Muscle of leg (tissue), 11 donors: ENCODE measurements around the gene BABAM2. TPM values are rescaled to one million over a fixed set of nuclear protein-coding genes. Genes with fewer than 3 reads are reported as not detected.

Experiments used
- DNase-seq: peaks from one replicate; pipeline ENCODE4 v3.0.0; 2013
- H3K27ac ChIP-seq: one replicate; pipeline ENCODE4 v1.5.1; 2013; ENCODE audit warnings: mild to moderate bottlenecking, low read length, control low read depth
- H3K27me3 ChIP-seq: one replicate; pipeline ENCODE4 v1.6.1; 2013; ENCODE audit warnings: low read length; ENCODE audit not compliant: control insufficient read depth, insufficient read depth
- H3K36me3 ChIP-seq: one replicate; pipeline ENCODE4 v1.6.1; 2013; ENCODE audit warnings: low read length; ENCODE audit not compliant: control insufficient read depth, insufficient read depth
- H3K4me1 ChIP-seq: one replicate; pipeline ENCODE4 v1.6.1; 2013; ENCODE audit warnings: low read length; ENCODE audit not compliant: control insufficient read depth, insufficient read depth
- H3K4me3 ChIP-seq: one replicate; pipeline ENCODE4 v1.5.1; 2013; ENCODE audit warnings: low read length, control low read depth
- H3K9me3 ChIP-seq: replicated peaks from 2 replicates; pipeline ENCODE4 v1.6.1; 2013; ENCODE audit warnings: low read depth, low read length; ENCODE audit not compliant: control insufficient read depth
- WGBS: methylation state at CpG from one replicate; pipeline ENCODE4 v1.1.5; 2013; ENCODE audit warnings: missing lambda C conversion rate; ENCODE audit not compliant: insufficient coverage; 5-methylcytosine and 5-hydroxymethylcytosine counted together
- polyA plus RNA-seq, 8 donors: library from polyadenylated mRNA; unstranded; fragments of 120-200 nt; gene quantifications; one replicate each; pipeline versions ENCODE4 v1.2.1 to v1.2.3, GENCODE V29; 2013; ENCODE audit warnings: inconsistent platforms in 1 of 8, low replicate concordance in 1 of 8; ENCODE audit not compliant: insufficient read length in 8 of 8, insufficient read depth in 1 of 8
- total RNA-seq: library from RNA; stranded (reverse); fragments of 120-200 nt; gene quantifications from one replicate; pipeline ENCODE4 v1.2.4, GENCODE V29; 2013

Gene BABAM2
- total and polyA plus RNA-seq, 9 donors, result 16.1 to 23.6 (median 21.4) TPM

DNA sequence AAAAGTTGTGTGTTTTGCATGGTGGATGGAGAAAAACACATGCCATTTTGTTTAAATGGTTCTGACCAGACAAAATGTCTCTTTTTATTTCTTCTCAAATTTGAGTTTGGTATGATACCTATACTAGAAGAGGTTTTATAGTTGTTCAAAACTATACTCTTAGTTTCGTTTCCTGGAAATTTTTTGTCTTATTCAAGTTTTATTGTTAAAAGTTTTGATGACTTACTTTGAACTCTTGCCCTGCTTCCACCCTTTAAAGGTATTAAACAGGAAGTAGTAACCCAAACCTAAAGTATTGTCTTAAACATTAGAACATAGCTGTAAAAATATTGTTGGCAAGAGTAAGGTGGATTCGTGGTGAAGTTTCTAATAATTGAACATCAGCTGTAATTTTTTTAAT, 98.2 kb downstream of the BABAM2 start:
- Histone ChIP-seq H3K36me3 (no peaks in the 10 kb centered on the region), H3K4me3 (no peak overlapping the region), H3K27me3 (no peaks in the 10 kb centered on the region), H3K9me3 (no peaks in the 10 kb centered on the region), H3K4me1 (no peaks in the 10 kb centered on the region), H3K27ac (no peak overlapping the region)
- no CpG with 5 or more reads among the region's 2 CpGs for WGBS
- no peak for DNase-seq

DNA sequence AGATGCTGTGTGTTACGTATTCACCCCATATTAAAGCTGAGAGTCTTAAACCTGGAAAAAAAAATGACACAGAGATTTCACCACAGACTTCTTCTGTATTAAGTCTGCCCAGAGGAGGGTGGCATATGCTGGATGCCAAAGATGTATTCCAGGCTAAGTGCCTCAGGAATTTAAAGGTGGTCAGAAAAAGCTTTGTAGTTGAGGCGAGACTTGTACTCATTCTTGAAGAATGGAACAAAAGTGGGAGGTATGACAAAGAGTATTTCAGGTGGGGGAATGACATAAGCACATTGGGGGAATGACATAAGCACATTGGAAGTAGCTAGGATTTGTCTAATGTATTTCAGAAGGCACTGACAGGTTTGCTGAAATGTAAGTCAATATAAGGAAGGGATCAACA, 98.6 kb downstream of the BABAM2 start:
- no peak for DNase-seq
- H3K9me3 ChIP-seq, result no peaks in the 10 kb centered on the region
- 100% methylated on average over 1 of the region's 2 CpGs for WGBS
- H3K4me1 ChIP-seq, result no peaks in the 10 kb centered on the region
- H3K27ac ChIP-seq, result no peak overlapping the region
- no peaks in the 10 kb centered on the region for H3K27me3 ChIP-seq
- H3K4me3 ChIP-seq, result no peak overlapping the region
- H3K36me3 ChIP-seq, result no peaks in the 10 kb centered on the region

DNA sequence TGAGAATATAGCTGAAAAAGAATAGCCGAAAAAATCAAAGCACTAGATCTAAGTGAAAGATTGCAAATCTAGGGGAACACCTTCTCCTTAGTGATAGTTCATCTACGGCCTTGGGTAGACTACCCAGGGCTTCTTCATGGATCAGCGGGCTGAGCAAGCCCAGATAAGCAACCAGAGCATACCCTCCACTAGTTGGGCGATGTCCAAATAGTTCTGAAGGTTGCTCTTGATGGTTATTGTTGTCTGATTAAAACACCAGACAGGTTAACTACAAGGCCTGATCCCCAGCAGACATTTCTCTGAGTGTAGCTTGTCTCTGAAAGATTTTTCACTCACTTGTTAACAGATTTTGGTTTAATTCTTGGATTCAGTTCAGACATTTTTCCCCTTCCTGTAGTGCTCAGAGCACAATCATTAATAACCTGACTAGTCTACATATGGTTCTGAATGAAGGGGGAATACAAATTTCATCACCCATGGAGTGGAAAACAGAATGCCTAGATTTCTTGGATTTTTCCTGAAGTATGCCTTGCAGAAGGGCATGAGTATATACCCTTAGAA, 99.6 kb downstream of the BABAM2 start:
- Histone ChIP-seq H3K9me3 (peaks cover 2% of the 10 kb centered on the region), H3K4me3 (no peak overlapping the region), H3K4me1 (no peaks in the 10 kb centered on the region), H3K27ac (no peak overlapping the region), H3K36me3 (no peaks in the 10 kb centered on the region), H3K27me3 (no peaks in the 10 kb centered on the region)
- no CpG with 5 or more reads among the region's 4 CpGs for WGBS
- DNase-seq, result no peak

DNA sequence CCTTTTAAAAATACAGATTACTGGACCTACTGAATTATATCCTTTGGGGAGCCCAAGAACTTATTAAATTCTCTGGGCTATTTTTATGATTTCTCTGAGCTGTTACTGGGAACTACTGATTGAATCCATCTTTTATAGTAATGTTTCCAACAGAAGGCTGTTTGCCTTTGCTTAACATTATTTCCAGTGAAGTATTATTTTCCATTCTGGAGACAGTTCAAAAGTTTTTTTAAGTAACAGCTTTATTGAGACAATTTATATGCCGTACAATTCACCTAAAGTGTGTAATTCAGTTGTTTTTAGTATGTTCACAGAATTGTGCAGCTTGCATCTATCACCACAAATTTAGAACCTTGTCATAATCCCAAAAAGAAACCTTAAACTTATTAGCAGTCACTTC, 100.6 kb downstream of the BABAM2 start:
- Histone ChIP-seq H3K27me3 (no peaks in the 10 kb centered on the region), H3K9me3 (peaks cover 2% of the 10 kb centered on the region), H3K4me1 (no peaks in the 10 kb centered on the region), H3K36me3 (no peaks in the 10 kb centered on the region), H3K4me3 (no peak overlapping the region), H3K27ac (no peak overlapping the region)
- WGBS, result no CpG with 5 or more reads among the region's 1 CpG
- DNase-seq, result peak; percentile 87

DNA sequence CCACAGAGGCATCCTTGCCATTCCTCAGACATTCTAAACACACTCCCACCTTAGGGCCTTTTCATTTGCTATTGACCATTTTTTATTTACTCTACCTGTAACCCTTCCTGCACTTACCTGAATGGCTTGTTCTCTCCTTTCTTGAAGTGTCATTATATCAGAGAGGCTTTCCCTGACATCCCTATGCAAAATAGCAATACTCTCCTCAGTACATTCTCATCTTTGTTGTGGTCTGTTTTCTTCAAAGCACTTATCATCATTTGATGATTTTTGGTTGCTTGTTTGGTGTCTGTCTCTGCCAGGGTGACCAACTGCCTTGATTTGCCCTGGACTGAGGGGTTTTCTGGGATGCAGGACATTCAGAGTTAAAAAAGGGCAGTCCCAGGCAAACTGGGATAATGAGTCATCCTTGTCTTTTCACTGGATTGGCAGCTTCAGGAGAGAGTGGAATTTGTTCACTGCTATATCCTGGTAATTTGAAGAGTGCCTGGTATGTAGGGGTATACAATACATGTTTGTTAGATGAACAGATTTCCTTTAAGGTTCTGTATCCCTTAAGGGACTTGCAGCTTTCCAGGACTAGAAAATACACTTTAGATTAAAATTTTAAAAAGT, 102.4 kb downstream of the BABAM2 start:
- Histone ChIP-seq H3K27ac (no peak overlapping the region), H3K4me3 (no peak overlapping the region), H3K27me3 (no peaks in the 10 kb centered on the region), H3K36me3 (no peaks in the 10 kb centered on the region), H3K4me1 (no peaks in the 10 kb centered on the region), H3K9me3 (peaks cover 2% of the 10 kb centered on the region)
- no peak for DNase-seq

DNA sequence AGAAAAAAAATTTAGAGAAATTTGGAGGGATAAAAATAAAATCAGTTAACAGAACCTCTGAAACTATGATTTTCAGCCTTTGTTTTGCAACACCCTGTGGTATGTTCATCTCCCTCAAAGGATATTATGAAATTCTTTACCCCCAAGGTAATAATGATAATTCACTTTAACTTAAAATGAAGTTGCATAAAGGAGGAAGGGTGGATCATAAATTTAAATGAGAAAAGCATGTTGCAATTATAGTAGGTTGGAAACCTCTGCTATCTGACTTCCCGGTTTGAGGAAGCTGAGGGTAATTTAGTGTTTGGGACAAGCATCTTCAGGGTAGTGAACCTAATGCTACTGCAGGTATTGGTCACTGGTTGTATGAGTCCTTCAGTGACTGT, 102.9 kb downstream of the BABAM2 start:
- H3K4me1 ChIP-seq, result no peaks in the 10 kb centered on the region

DNA sequence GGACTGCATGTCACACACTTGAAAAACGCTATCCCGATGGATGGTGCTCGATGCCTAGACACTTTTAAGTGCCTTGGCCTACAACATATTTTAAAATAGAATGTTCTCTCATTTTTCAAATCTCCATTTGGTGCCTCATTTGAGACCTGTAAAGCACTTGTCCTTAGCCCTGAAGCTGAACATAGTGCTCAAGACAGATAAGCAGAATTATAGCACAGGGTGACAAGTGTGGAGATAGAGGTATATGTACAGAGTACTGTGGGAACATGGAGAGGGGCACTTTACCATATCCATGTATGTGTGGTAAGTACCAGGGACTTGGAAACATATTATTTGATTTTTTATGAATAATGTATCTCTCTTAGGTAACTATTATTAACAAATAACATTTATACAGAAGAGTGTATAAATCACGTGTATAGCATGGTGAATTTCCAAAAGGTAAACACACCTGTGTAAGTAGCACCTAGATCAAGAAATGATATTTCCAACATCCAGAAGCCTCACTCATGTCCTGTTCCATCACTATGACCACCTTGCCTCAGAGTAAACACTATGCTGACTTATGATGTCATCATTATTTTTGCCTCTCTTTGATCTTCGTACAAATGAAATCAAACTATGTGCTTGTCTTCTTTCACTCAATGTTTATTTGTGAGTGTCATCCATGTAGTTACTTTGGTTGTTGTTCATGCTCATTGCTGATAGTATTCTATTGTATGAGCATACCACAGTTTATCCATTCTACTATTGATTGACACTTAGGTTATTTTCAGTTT, 103.6 kb downstream of the BABAM2 start:
- Histone ChIP-seq H3K36me3 (no peaks in the 10 kb centered on the region), H3K9me3 (peaks cover 2% of the 10 kb centered on the region), H3K4me3 (no peak overlapping the region), H3K27me3 (no peaks in the 10 kb centered on the region), H3K4me1 (no peaks in the 10 kb centered on the region), H3K27ac (no peak overlapping the region)
- no CpG with 5 or more reads among the region's 5 CpGs for WGBS
- DNase-seq, result no peak

More for the DNA sequence above, 102.9 kb downstream of the BABAM2 start:
- Histone ChIP-seq H3K36me3 (no peaks in the 10 kb centered on the region), H3K27me3 (no peaks in the 10 kb centered on the region), H3K27ac (no peak overlapping the region), H3K9me3 (peaks cover 2% of the 10 kb centered on the region), H3K4me3 (no peak overlapping the region)
- 43% methylated on average over 1 of the region's 1 CpG for WGBS
- no peak for DNase-seq

DNA sequence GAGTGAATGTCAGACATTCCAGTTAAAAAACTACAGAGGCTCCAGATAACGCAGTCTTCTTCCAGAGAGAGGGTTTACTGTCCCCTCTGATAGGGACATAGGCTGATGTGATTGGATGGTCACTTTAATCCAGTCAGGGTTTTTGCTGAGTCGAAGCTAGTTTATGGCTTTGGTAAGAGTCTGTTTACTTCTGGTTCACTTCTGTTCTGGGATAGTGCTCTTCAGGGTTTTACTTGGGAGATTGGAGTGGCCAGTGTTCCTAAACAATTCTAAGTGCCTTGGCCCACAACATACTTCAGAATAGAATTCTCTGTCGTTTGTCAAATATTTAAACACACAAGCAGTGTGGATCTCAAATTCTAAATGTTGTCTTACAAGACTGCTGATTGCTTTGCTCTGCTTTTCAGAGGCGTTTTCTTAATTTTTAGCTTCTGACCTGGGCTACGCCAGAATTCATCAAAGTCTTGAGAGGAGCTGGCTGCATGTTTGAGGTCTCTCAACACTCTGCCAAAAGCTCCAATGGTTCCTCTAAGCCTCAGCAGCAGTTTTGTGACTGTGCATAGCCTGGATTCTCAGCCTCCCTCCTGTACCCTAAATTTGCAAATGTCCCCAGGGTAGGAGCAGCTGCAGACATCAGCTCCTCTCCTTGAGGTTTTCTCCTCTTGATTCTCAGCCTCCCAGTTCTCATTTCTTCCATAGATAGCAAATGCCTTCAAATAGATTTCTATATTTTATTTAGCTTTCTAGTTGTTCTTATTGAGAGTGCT, 105.8 kb downstream of the BABAM2 start:
- Histone ChIP-seq H3K4me3 (no peak overlapping the region), H3K27ac (no peak overlapping the region), H3K36me3 (no peaks in the 10 kb centered on the region), H3K4me1 (no peaks in the 10 kb centered on the region), H3K27me3 (no peaks in the 10 kb centered on the region), H3K9me3 (peaks cover 5% of the 10 kb centered on the region)
- WGBS, result 66% methylated on average over 2 of the region's 5 CpGs
- DNase-seq, result no peak

DNA sequence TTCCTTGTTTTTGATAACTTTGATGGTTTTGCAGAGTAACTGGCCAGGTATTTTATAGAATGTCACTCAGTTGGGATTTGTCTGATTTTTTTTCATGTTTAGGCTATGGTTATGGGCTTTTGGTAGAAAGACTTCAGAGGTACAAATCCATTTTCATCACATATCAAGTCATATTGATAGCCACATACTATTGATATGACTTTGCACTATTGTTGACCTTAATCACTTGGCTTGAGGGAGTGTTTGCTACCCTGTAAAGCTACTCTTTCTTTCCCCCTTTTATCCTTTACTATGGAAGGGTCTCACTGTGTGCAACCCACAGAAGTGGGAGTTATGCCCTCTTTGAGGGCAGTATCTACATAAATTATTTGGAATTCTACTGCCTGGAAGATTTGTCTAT, 109.8 kb downstream of the BABAM2 start:
- Histone ChIP-seq H3K4me1 (no peaks in the 10 kb centered on the region), H3K27me3 (no peaks in the 10 kb centered on the region), H3K36me3 (no peaks in the 10 kb centered on the region), H3K4me3 (no peak overlapping the region), H3K9me3 (peaks cover 2% of the 10 kb centered on the region), H3K27ac (no peak overlapping the region)
- DNase-seq, result no peak

DNA sequence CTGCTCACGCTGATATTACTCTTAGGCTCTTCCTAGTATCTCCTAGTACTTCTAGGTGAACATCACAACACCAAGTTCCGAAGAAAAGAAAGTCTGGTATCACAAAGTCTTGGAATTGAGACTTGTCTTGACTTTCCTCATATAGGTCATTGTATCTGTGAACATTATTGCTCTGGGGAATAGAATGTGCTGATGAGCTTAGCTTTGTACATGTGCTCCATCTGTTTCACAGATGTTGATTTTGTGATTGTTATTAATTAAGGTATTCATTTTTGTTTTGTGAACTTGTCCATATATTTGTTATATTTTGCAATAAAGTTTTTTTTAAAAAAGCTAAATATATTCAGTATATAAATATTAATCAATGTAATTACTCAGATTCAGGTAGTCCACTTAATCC, 111.7 kb downstream of the BABAM2 start:
- H3K9me3 ChIP-seq, result peaks cover 2% of the 10 kb centered on the region

More for the DNA sequence above, 111.7 kb downstream of the BABAM2 start:
- DNase-seq, result no peak
- H3K4me3 ChIP-seq, result no peak overlapping the region
- no peaks in the 10 kb centered on the region for H3K27me3 ChIP-seq
- no peaks in the 10 kb centered on the region for H3K4me1 ChIP-seq
- no peak overlapping the region for H3K27ac ChIP-seq
- no peaks in the 10 kb centered on the region for H3K36me3 ChIP-seq
- 100% methylated on average over 1 of the region's 2 CpGs for WGBS
